Chondrocyte (in vitro differentiated cells): ENCODE results near the gene GABPB2. TPM values are rescaled to one million over a fixed set of nuclear protein-coding genes. Genes with fewer than 3 reads are reported as not detected.
"Not testable (repeated sequence)": the region's sequence is repeated elsewhere in the genome, so short reads cannot be mapped to it uniquely, and the experiment has no call there.

Experiments
- DNase-seq: peaks from one replicate; pipeline ENCODE4 v3.0.0; 2021; ENCODE audit warnings: mixed read lengths, low spot score
- H3K27ac Mint-ChIP-seq: one replicate; pipeline ENCODE4 v1.8.0; 2021; ENCODE audit warnings: mild to moderate bottlenecking, moderate library complexity, mixed read lengths; ENCODE audit not compliant: unreplicated experiment
- H3K27me3 Mint-ChIP-seq: 2 replicates; pipeline ENCODE4 v1.8.0; 2021; ENCODE audit warnings: low read depth, mixed read lengths
- H3K36me3 Mint-ChIP-seq: 2 replicates; pipeline ENCODE4 v1.8.0; 2021; ENCODE audit warnings: low read depth, mixed read lengths
- H3K4me1 Mint-ChIP-seq: 2 replicates; pipeline ENCODE4 v1.8.0; 2021; ENCODE audit warnings: low read depth, mild to moderate bottlenecking, mixed read lengths
- H3K4me3 Mint-ChIP-seq: one replicate; pipeline ENCODE4 v1.8.0; 2021; ENCODE audit warnings: mild to moderate bottlenecking, moderate library complexity, mixed read lengths; ENCODE audit not compliant: unreplicated experiment
- H3K9me3 Mint-ChIP-seq: 2 replicates; pipeline ENCODE4 v1.8.0; 2021; ENCODE audit warnings: low read depth, mixed read lengths
- total RNA-seq: library from RNA; stranded (reverse); gene quantifications from 3 replicates; pipeline ENCODE4 v1.2.1, GENCODE V29; 2021
- TF ChIP-seq, protein P1 (sequence below): fragments of 200-600 bp; sonication (generic); IDR thresholded peaks from 2 replicates; pipeline ENCODE4 v1.5.0; 2021; ENCODE audit warnings: antibody characterized with exemption, mild to moderate bottlenecking, moderate library complexity

Gene GABPB2
- total RNA-seq, 1 donor from 2014 or later = 8.2 TPM

DNA sequence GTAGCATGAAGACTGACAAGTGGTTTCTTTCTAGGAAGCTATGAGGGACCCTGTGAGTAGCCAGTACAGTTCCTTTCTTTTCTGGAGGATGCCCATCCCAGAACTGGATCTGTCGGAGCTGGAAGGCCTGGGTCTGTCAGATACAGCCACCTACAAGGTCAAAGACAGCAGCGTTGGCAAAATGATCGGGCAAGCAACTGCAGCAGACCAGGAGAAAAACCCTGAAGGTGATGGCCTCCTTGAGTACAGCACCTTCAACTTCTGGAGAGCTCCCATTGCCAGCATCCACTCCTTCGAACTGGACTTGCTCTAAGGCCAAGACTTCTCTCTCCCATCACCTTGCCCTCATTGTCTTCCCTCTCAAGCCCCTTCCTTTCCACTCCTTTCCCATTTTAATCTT, 3.4 kb upstream of the GABPB2 start:
- TF ChIP-seq, protein P1, sequence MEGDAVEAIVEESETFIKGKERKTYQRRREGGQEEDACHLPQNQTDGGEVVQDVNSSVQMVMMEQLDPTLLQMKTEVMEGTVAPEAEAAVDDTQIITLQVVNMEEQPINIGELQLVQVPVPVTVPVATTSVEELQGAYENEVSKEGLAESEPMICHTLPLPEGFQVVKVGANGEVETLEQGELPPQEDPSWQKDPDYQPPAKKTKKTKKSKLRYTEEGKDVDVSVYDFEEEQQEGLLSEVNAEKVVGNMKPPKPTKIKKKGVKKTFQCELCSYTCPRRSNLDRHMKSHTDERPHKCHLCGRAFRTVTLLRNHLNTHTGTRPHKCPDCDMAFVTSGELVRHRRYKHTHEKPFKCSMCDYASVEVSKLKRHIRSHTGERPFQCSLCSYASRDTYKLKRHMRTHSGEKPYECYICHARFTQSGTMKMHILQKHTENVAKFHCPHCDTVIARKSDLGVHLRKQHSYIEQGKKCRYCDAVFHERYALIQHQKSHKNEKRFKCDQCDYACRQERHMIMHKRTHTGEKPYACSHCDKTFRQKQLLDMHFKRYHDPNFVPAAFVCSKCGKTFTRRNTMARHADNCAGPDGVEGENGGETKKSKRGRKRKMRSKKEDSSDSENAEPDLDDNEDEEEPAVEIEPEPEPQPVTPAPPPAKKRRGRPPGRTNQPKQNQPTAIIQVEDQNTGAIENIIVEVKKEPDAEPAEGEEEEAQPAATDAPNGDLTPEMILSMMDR = no peak
- H3K4me1 Mint-ChIP-seq = peaks cover 60% of the 10 kb centered on the region
- H3K4me3 Mint-ChIP-seq = no peak overlapping the region

GRCh38 chr1:151069103-151069486, 1.5 kb upstream of the GABPB2 start:
- H3K4me1 Mint-ChIP-seq = peaks cover 45% of the 10 kb centered on the region
- no peaks in the 10 kb centered on the region for H3K9me3 Mint-ChIP-seq
- no peak for DNase-seq
- H3K27me3 Mint-ChIP-seq = no peaks in the 10 kb centered on the region
- peaks cover 14% of the 10 kb centered on the region for H3K36me3 Mint-ChIP-seq
- TF ChIP-seq, protein P1 = no peak
- peak overlapping the region; percentile 32 for H3K27ac Mint-ChIP-seq
- no peak overlapping the region for H3K4me3 Mint-ChIP-seq

More for the DNA sequence above, 3.4 kb upstream of the GABPB2 start:
- H3K36me3 Mint-ChIP-seq = peaks cover 14% of the 10 kb centered on the region
- peak; percentile 20 for DNase-seq
- no peaks in the 10 kb centered on the region for H3K27me3 Mint-ChIP-seq
- H3K27ac Mint-ChIP-seq = peak overlapping the region; percentile 42
- H3K9me3 Mint-ChIP-seq = no peaks in the 10 kb centered on the region

GRCh38 chr1:151072224-151072623, 1.7 kb downstream of the GABPB2 start:
- Mint-ChIP-seq H3K4me1 (peaks cover 23% of the 10 kb centered on the region), H3K36me3 (peaks cover 12% of the 10 kb centered on the region), H3K4me3 (no peak overlapping the region), H3K9me3 (no peaks in the 10 kb centered on the region), H3K27ac (peak overlapping the region; percentile 100), H3K27me3 (no peaks in the 10 kb centered on the region)
- TF ChIP-seq, protein P1 = no peak
- DNase-seq = peak; percentile 52

DNA sequence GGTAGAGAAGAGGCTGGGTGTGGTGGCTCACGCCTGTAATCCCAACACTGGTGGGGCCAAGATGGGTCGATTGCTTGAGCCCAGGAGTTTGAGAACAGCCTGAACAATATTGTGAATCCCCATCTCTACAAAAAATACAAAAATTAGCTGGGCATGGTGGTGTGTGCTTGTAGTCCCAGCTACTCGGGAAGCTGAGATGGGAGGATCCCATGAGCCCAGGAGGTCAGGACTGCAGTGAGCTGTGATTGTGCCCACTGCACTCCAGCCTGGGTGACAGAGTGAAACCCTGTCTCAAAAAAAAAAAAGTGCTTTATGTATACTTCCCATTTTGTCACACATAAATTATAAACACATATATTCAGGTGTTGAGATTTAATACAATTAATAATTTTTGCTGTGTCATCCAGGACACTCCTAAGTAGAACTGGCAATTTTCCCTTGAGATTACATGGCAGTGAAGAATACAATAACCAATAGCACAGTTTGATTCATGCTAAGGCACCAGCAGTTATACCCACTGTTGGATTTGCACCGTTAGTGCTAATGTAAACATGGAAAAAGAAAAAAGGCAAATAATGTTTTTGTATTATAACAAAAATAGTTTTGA, 15.5 kb downstream of the GABPB2 start:
- Mint-ChIP-seq H3K36me3 (no peaks in the 10 kb centered on the region), H3K9me3 (no peaks in the 10 kb centered on the region), H3K4me1 (no peaks in the 10 kb centered on the region), H3K27me3 (no peaks in the 10 kb centered on the region), H3K27ac (no peak overlapping the region), H3K4me3 (no peak overlapping the region)
- TF ChIP-seq, protein P1 = no peak
- peak; percentile 13 for DNase-seq

DNA sequence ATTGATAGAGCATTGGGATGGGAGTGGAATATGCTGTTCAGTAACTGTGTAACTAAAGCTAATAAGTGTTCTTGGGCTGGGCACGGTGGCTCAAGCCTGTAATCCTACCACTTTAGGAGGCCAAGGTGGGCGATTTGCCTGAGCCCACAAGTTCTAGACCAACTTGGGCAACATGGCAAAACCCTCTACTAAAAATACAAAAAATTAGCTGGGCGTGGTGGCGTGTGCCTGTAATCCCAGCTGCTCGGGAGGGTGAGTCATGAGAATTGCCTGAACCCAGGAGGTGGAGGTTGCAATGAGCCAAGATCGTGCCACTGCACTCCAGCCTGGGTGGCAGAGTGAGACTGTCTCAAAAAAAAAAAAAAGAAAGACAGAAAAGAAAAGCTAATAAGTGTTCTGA, 26.9 kb downstream of the GABPB2 start:
- not testable (repeated sequence) for H3K9me3 Mint-ChIP-seq, H3K4me1 Mint-ChIP-seq, H3K36me3 Mint-ChIP-seq, H3K27me3 Mint-ChIP-seq, H3K4me3 Mint-ChIP-seq
- peak; percentile 15 for DNase-seq
- H3K27ac Mint-ChIP-seq = peak overlapping the region; percentile 33

- Mint-ChIP-seq H3K27me3 (no peaks in the 10 kb centered on the region), H3K27ac (no peak overlapping the region), H3K4me3 (no peak overlapping the region), H3K4me1 (no peaks in the 10 kb centered on the region), H3K9me3 (no peaks in the 10 kb centered on the region), H3K36me3 (no peaks in the 10 kb centered on the region)
- TF ChIP-seq, protein P1 = no peak
- DNase-seq = peak; percentile 7
Measured at GRCh38 chr1:151098126-151098525, 27.6 kb downstream of the GABPB2 start.
